Coronary artery (tissue), 2 donors: ENCODE measurements around the gene OGG1.
A peak's percentile ranks its signal among the peaks of the same experiment; 100 is the strongest.

Experiments
- DNase-seq: peaks from one replicate; pipeline ENCODE4 v3.0.0-alpha.2; 2017; ENCODE audit warnings: low spot score
- H3K27ac ChIP-seq, 2 donors: fragments of 200-600 bp; sonication (generic); one replicate each; pipeline ENCODE4 v1.5.1; 2016 to 2019
- H3K4me3 ChIP-seq: fragments of 200-600 bp; sonication (generic); 2 replicates; pipeline ENCODE4 v1.5.1; 2016; ENCODE audit warnings: mild to moderate bottlenecking, moderate library complexity
- CTCF ChIP-seq: fragments of 200-600 bp; sonication (generic); IDR thresholded peaks from one replicate; pipeline ENCODE4 v1.5.1; 2019; ENCODE audit warnings: antibody characterized with exemption

OGG1 gene

GRCh38 chr3:9760779-9761505, 11.2 kb downstream of the OGG1 start:
- no peak for DNase-seq
- no peak for TF ChIP-seq CTCF
- no peak overlapping the region for H3K4me3 ChIP-seq
- no peak overlapping the region for H3K27ac ChIP-seq

GRCh38 chr3:9761919-9762318, 12.2 kb downstream of the OGG1 start:
- no peak overlapping the region for H3K27ac ChIP-seq
- no peak for DNase-seq
- no peak overlapping the region for H3K4me3 ChIP-seq
- no peak for TF ChIP-seq CTCF

DNA sequence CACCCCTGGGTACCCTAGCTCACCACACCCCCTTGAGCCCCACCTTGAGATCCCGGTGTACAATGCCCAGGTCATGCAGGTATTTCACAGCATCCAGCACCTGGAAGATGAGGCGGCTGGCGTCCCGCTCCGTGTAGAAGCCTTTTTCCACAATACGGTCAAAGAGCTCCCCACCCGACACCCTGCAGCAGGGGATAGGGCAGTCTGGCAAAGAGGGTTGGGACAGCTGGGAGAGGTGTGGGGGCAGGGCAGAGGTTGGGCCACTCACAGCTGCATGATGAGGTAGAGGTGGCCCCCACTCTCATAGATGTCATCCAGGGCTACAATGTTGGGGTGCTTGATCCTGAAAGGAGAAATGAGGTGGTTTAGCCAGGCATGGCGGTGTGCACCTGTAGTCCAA, 13.1 kb downstream of the OGG1 start:
- Histone ChIP-seq H3K27ac (no peak overlapping the region), H3K4me3 (no peak overlapping the region)
- no peak for DNase-seq
- TF ChIP-seq CTCF: no peak

DNA sequence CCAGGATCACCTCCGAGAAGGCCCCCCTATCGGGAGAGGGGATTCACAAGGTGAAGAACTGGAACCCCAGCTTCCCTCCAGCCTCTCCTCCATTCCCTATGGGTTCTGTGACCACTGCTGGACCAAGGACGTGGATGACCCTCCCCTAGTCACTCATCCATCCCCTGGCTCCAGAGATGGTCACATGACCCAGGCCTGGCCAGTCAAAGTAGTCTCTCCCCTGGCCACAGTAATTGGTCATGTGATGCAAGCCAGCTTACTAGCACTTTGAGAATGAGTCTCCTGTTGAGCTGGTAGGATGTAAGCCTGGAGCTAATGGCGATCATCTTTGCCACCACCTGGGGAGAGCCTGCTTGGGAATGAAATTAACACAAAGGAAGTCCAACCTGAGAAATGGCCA, 16.1 kb downstream of the OGG1 start:
- no peak for DNase-seq
- peak overlapping the region in 1 of 2 donors; percentile 9 for H3K27ac ChIP-seq
- no peak overlapping the region for H3K4me3 ChIP-seq
- TF ChIP-seq CTCF: no peak

DNA sequence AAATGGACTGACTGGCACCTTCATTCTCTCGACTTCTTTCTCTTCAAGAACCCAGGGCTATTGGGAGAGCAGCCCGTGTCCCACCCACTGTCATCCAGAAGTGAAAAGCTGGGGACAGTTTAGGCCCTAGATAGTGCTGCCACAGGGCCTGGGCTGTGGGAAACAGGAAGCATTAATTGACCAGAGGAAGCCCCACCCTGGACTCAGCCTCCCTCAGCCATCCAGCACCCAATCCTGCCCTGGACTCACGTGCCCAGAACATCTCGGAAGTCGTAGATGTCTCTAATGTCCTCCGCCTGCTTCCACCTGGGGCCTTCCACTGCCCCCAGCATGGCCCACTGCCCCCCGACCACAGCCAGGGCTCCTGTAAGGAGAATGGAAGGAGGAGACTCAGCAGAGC, 17.7 kb downstream of the OGG1 start:
- peak overlapping the region in 1 of 2 donors; percentile 93 for H3K27ac ChIP-seq
- no peak for TF ChIP-seq CTCF
- DNase-seq: no peak
- no peak overlapping the region for H3K4me3 ChIP-seq

DNA sequence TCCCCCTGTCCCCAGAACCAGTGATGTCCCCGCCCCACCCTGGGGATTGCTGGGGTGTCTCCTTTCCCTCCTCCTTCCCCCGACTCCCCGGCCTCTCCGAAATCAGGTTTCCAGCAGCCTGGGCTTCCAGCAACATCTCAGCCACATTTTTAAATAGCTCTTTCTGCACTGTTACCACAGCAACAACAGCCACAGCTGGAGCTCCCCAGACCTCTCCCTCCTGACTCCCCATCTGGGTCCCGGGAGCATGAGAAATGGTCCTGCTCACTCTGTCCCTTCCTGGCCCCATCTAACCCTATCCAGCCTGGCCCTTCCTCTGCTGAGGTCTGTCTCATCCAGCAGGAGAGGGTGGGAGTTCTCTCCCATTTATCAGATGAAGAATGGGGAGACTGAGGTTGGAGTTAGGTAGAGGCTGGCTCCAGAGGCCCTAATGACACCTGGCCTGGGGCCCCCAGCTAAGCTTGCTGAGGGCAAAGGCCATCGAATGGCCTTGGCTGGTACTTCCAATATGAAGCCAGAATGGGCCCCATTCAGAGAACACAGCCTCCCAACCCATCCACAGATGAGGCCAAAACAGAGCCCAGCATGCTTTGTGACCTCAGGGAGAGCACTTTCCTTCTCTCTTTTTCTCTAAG, 18.5 kb downstream of the OGG1 start:
- peak overlapping the region; percentile 92 to 93 for H3K27ac ChIP-seq
- H3K4me3 ChIP-seq: peak overlapping the region; percentile 95
- no peak for DNase-seq
- no peak for TF ChIP-seq CTCF

DNA sequence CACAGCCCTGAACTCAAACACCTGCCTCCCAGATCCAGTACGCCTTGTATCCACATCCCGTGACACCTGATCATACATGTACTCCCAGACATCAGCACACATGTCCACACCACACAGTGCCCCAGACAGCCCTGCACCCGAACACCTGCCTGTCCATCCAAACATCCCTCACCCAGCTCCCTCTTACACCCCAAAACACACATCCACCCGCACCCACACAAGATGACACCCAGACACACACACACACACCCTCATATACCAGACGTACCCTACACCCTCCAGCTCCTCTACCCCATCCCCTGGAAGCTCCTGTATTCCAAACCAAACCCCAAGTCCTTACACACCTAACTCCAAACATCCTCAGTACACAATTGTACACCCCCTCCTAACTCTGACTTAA, 19.3 kb downstream of the OGG1 start:
- TF ChIP-seq CTCF: no peak
- Histone ChIP-seq H3K27ac (peak overlapping the region; percentile 92 to 93), H3K4me3 (peak overlapping the region; percentile 95)
- no peak for DNase-seq
